ENCODE data around the gene PNPLA8. TPM values are rescaled to one million over a fixed set of nuclear protein-coding genes. Genes with fewer than 3 reads are reported as not detected.
A peak's percentile ranks its signal among the peaks of the same experiment; 100 is the strongest.
"Not testable (repeated sequence)": the region's sequence is repeated elsewhere in the genome, so short reads cannot be mapped to it uniquely, and the experiment has no call there.

The PNPLA8 gene
- total RNA-seq, 1 experiment from 2014 or later, result 27.1 TPM

DNA sequence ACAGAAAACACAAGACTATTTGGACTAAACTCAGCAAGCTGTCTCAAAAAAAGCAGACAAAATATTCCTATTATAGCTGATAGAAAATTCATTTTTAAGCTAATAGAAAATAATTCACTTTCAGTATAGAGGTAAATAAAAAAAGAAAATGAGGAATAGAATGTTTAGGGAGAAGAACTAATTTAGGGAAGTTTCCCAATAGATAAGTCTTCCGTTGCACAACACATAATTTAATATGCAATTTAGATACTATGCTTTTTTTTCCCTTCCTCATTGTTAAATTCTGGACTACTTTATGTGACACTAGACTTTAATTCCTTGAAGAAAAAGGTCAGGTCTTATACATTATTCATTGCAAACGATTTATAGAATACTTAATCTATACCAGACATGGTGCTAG, 10.3 kb downstream of the PNPLA8 start:
- DNase-seq (ENCODE audit: low read depth in 1 of 2, low spot score in 2 of 2), result no peak
- Histone ChIP-seq H3K4me1 (replicated peaks) (no peaks in the 10 kb centered on the region), H3K27me3 (replicated peaks) (no peaks in the 10 kb centered on the region), H3K27ac (no peak overlapping the region), H3K9me3 (replicated peaks) (peaks cover 4% of the 10 kb centered on the region; the same call in 1 of the 2 replicates), H3K4me3 (no peak overlapping the region), H3K36me3 (peaks cover 32% of the 10 kb centered on the region)

GRCh38 chr7:108515013-108515412, 10.9 kb downstream of the PNPLA8 start:
- H3K4me3 ChIP-seq, result no peak overlapping the region
- H3K4me1 ChIP-seq (replicated peaks), result no peaks in the 10 kb centered on the region
- H3K27ac ChIP-seq, result no peak overlapping the region
- DNase-seq (ENCODE audit: low read depth in 1 of 2, low spot score in 2 of 2), result no peak
- no peaks in the 10 kb centered on the region for H3K27me3 ChIP-seq (replicated peaks)
- peaks cover 4% of the 10 kb centered on the region; the same call in 1 of the 2 replicates for H3K9me3 ChIP-seq (replicated peaks)
- peaks cover 32% of the 10 kb centered on the region for H3K36me3 ChIP-seq

DNA sequence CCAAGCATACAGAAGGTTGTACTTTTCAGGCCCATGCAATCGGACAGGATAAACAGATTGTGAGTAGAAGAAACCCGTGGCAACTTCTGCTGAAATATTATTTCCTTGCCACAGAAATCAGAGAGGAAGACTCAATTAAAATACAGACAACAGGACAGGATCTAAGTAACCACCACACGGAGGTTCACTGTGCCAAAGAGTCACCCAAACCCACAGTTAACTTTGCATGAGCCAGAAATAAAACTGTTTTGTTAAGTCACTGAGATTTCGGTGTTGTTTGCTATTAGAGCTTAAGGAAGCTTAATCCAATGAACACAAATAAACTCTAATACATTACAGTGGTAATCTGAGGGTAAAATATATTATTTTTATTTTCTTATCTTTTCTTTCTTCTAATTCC, 14.0 kb downstream of the PNPLA8 start:
- no peaks in the 10 kb centered on the region for H3K4me1 ChIP-seq (replicated peaks)
- peaks cover 19% of the 10 kb centered on the region; the same call in 1 of the 2 replicates for H3K36me3 ChIP-seq
- H3K9me3 ChIP-seq (replicated peaks), result no peaks in the 10 kb centered on the region
- no peak overlapping the region for H3K4me3 ChIP-seq
- H3K27me3 ChIP-seq (replicated peaks), result no peaks in the 10 kb centered on the region
- no peak for DNase-seq (ENCODE audit: low read depth in 1 of 2, low spot score in 2 of 2)
- no peak overlapping the region for H3K27ac ChIP-seq

GRCh38 chr7:108504576-108504975, 21.4 kb downstream of the PNPLA8 start:
- DNase-seq (ENCODE audit: low read depth in 1 of 2, low spot score in 2 of 2); H3K9me3 ChIP-seq (replicated peaks); H3K4me1 ChIP-seq (replicated peaks); H3K4me3 ChIP-seq; H3K36me3 ChIP-seq; H3K27ac ChIP-seq; H3K27me3 ChIP-seq (replicated peaks): not testable (repeated sequence)

GRCh38 chr7:108503112-108504026, 22.6 kb downstream of the PNPLA8 start:
- no peak overlapping the region for H3K27ac ChIP-seq
- DNase-seq (ENCODE audit: low read depth in 1 of 2, low spot score in 2 of 2), result no peak

GRCh38 chr7:108499566-108499965, 26.4 kb downstream of the PNPLA8 start:
- Histone ChIP-seq H3K9me3 (replicated peaks) (no peaks in the 10 kb centered on the region), H3K27ac (no peak overlapping the region), H3K4me3 (no peak overlapping the region), H3K27me3 (replicated peaks) (no peaks in the 10 kb centered on the region), H3K4me1 (replicated peaks) (no peaks in the 10 kb centered on the region), H3K36me3 (peaks cover 6% of the 10 kb centered on the region)
- no peak for DNase-seq (ENCODE audit: low read depth in 1 of 2, low spot score in 2 of 2)

More at GRCh38 chr7:108503112-108504026, 22.6 kb downstream of the PNPLA8 start:
- no peaks in the 10 kb centered on the region; the same call in 1 of the 2 replicates for H3K36me3 ChIP-seq
- H3K4me1 ChIP-seq (replicated peaks), result no peaks in the 10 kb centered on the region
- H3K9me3 ChIP-seq (replicated peaks), result no peaks in the 10 kb centered on the region
- no peak overlapping the region for H3K4me3 ChIP-seq
- no peaks in the 10 kb centered on the region for H3K27me3 ChIP-seq (replicated peaks)

DNA sequence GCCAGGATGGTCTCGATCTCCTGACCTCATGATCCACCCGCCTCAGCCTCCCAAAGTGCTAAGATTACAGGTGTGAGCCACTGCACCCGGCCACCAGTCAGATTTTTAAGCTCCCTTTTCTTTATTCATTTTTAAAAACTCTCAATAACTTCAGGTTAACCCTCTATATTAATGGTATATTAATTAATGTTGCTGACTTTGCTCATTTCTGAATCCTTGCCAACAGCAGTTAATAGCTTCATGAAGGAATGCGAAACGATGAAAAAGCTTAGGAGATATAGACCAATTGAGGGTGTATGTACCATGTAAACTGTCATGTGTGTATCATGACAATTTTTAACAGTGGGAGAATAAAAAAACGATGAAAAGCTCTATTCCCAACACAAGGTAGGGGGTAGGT, 27.5 kb downstream of the PNPLA8 start:
- Histone ChIP-seq H3K27ac (no peak overlapping the region), H3K9me3 (replicated peaks) (no peaks in the 10 kb centered on the region), H3K4me3 (no peak overlapping the region), H3K4me1 (replicated peaks) (no peaks in the 10 kb centered on the region), H3K27me3 (replicated peaks) (no peaks in the 10 kb centered on the region), H3K36me3 (peaks cover 6% of the 10 kb centered on the region)
- no peak for DNase-seq (ENCODE audit: low read depth in 1 of 2, low spot score in 2 of 2)

DNA sequence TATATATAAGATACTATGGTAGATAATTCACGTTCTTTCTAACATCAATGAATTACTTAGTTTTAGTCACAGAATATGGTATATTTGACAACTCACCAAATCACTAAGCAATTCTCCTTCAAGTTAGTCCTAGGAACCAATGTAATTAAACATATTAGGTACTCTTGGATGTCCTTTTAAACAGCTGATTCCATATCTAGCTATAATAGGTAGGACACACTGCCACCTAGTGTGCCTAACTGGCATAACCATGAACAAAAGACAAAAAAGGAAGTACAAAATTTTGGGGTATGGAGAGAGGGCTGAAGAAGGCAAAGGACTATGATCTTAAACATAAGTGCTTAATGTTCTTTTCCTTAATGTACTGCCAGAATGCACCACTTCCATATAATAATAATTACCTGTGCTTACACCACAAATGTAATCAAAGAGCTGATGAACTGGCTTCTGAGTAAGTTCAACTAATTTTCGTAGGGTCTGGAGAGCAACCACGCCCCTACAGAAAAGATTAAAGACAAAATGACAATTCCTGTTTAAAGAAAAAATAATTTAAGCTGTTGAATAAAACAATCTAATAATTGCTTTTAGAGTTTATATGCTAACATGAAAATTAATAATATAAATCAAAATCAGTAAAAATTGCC, 28.7 kb downstream of the PNPLA8 start:
- DNase-seq (ENCODE audit: low read depth in 1 of 2, low spot score in 2 of 2), result peak; percentile 46 to 47
- H3K4me1 ChIP-seq (replicated peaks), result peaks cover 6% of the 10 kb centered on the region
- H3K27me3 ChIP-seq (replicated peaks), result no peaks in the 10 kb centered on the region
- no peak overlapping the region for H3K27ac ChIP-seq
- no peaks in the 10 kb centered on the region for H3K9me3 ChIP-seq (replicated peaks)
- peaks cover 6% of the 10 kb centered on the region; the same call in 1 of the 2 replicates for H3K36me3 ChIP-seq
- no peak overlapping the region for H3K4me3 ChIP-seq

- no peak overlapping the region for H3K27ac ChIP-seq
- H3K27me3 ChIP-seq (replicated peaks), result no peaks in the 10 kb centered on the region
- H3K9me3 ChIP-seq (replicated peaks), result no peaks in the 10 kb centered on the region
- H3K36me3 ChIP-seq, result peaks cover 10% of the 10 kb centered on the region
- peak; percentile 44 to 45 for DNase-seq (ENCODE audit: low read depth in 1 of 2, low spot score in 2 of 2)
- H3K4me3 ChIP-seq, result no peak overlapping the region
- H3K4me1 ChIP-seq (replicated peaks), result peaks cover 6% of the 10 kb centered on the region
Measured at GRCh38 chr7:108492742-108493141, 33.2 kb downstream of the PNPLA8 start.

DNA sequence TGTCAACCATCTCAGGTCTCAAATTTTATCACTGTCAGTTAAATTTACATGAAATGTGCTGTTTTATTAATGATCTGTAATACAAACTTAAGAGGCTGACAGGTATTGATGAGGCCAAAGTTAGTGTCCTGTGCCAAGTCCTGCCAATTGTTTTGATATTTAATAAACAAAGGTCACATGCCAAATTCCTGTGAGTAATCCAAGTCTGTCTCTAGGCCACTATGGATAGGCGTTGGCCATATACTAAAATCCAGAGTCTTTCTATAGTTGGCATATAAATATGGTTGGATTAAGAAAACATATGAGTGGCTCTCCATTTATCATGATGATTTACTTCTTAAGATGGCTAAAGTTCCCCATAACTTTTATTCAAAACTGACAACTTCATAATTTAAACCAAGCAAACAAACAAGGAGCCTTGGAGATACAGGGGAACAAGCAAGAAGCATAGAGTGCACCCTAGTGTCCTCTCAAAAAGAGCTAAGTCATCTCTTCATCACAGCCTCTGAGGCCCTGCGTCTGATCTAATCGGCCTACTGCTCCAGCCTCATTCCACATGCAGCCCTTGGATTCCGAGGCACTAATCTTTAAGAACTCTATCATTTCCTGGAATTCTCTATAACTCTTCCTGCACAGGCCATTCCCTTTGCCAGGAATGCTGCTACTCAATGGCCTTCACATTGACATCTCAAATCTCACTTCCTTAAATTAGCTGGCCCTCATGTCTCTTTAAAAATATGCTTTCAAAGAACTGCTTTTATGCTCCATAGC, 37.0 kb downstream of the PNPLA8 start:
- Histone ChIP-seq H3K4me3 (no peak overlapping the region), H3K9me3 (replicated peaks) (no peaks in the 10 kb centered on the region), H3K4me1 (replicated peaks) (peaks cover 6% of the 10 kb centered on the region), H3K27ac (no peak overlapping the region), H3K36me3 (peaks cover 4% of the 10 kb centered on the region), H3K27me3 (replicated peaks) (no peaks in the 10 kb centered on the region)
- no peak for DNase-seq (ENCODE audit: low read depth in 1 of 2, low spot score in 2 of 2)

DNA sequence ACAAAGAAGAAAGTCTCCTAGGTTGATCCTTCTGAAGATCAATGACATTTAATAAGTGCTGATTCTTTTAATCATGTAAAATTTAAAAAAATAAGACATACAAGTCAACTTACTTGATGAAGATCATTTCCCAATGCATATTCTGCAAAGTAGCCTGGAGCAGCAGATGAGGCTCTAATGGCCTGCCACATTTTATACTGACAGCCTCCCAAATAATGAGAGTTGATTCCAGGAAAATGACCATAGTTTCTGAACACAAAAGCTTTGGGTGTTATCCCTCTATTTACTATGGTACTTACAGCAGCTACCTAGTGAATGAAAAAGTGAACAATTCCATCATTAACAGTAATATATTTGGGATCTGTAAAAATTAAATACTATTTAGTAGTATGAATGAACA, 38.3 kb downstream of the PNPLA8 start:
- Histone ChIP-seq H3K9me3 (replicated peaks) (no peaks in the 10 kb centered on the region), H3K27ac (no peak overlapping the region), H3K36me3 (peaks cover 4% of the 10 kb centered on the region), H3K27me3 (replicated peaks) (no peaks in the 10 kb centered on the region), H3K4me1 (replicated peaks) (peaks cover 2% of the 10 kb centered on the region), H3K4me3 (no peak overlapping the region)
- DNase-seq (ENCODE audit: low read depth in 1 of 2, low spot score in 2 of 2), result no peak

DNA sequence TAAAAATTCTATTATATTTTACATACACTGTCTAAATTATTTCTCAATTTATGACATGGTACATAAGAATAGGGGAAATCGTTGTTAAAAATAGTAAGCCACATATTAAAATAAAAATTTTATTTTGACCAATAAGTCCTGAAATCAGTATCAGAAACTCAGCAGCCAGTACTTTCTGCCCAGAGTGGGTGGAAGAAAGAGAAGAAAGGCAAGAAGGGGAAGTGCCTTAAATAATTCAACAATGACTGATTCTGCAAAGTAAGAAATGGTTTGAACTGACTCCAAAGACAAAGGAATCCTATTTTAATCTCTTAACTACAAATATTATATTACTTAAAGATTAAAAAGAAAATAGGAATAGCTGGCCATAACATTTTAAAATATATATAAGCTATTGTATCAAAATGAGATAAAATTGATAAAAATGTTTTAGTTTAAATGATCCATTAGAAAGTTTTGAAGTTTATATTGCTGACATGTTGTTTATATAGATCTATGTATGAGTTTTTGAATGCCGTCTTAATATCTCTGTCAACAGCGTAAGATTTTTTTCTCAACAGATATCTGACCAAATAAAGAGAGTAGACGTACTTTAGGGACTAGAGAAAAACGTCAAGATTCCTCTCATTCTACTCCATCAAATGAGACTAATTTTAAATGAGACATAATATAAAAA, 39.5 kb downstream of the PNPLA8 start:
- Histone ChIP-seq H3K9me3 (replicated peaks) (no peaks in the 10 kb centered on the region), H3K27ac (no peak overlapping the region), H3K4me3 (no peak overlapping the region)

DNA sequence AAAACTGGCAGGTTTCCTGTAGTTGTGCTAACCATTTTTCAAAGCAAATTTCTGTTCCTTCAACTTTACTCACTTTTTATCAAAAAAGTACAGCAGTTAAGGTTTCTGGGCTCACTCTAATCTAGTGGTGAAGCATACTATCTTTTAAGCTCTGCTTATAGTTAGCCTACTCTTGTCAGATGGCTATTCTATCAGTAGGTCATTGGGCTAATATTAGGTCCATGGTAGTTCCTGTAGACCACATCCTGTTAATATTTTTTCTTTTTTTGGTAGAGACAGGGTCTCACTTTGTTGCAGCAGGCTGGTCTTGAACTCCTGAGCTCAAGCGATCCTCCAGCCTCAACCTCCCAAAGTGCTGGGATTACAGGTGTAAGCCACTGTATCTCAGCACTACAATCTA, 41.8 kb downstream of the PNPLA8 start:
- DNase-seq (ENCODE audit: low read depth in 1 of 2, low spot score in 2 of 2), result no peak
- Histone ChIP-seq H3K36me3 (peaks cover 3% of the 10 kb centered on the region; the same call in 1 of the 2 replicates), H3K4me3 (no peak overlapping the region), H3K4me1 (replicated peaks) (no peaks in the 10 kb centered on the region), H3K27ac (no peak overlapping the region), H3K9me3 (replicated peaks) (no peaks in the 10 kb centered on the region), H3K27me3 (replicated peaks) (no peaks in the 10 kb centered on the region)

More for the DNA sequence above, 39.5 kb downstream of the PNPLA8 start:
- Histone ChIP-seq H3K36me3 (peaks cover 4% of the 10 kb centered on the region), H3K27me3 (replicated peaks) (no peaks in the 10 kb centered on the region), H3K4me1 (replicated peaks) (no peaks in the 10 kb centered on the region)
- no peak for DNase-seq (ENCODE audit: low read depth in 1 of 2, low spot score in 2 of 2)
